Measurements from ENCODE around the gene KDM7A.

Gene KDM7A

GRCh38 chr7:140051820-140052219 is 125.0 kb downstream of the KDM7A start:
- no peaks in the 10 kb centered on the region for H3K4me1 ChIP-seq (ENCODE audit: control insufficient read depth in 1 of 2, insufficient read depth in 2 of 2, low read length in 2 of 2)
- no peaks in the 10 kb centered on the region for H3K27me3 ChIP-seq (ENCODE audit: low read depth, low read length)
- H3K9me3 ChIP-seq (ENCODE audit: control insufficient read depth in 1 of 2, low read length in 2 of 2) = no peaks in the 10 kb centered on the region
- H3K27ac ChIP-seq (ENCODE audit: low read length) = no peak overlapping the region
- H3K36me3 ChIP-seq (ENCODE audit: control insufficient read depth in 1 of 2, insufficient read depth in 2 of 2, low read length in 2 of 2) = peaks cover under 1 to 28% of the 10 kb centered on the region in 2 donors
- no peak overlapping the region for H3K4me3 ChIP-seq (ENCODE audit: low read depth in 1 of 2, low read length in 2 of 2)

- Histone ChIP-seq H3K27ac (ENCODE audit: low read length) (no peak overlapping the region), H3K4me3 (ENCODE audit: low read depth in 1 of 2, low read length in 2 of 2) (no peak overlapping the region), H3K36me3 (ENCODE audit: control insufficient read depth in 1 of 2, insufficient read depth in 2 of 2, low read length in 2 of 2) (peaks cover 7 to 32% of the 10 kb centered on the region in 2 donors), H3K27me3 (ENCODE audit: low read depth, low read length) (no peaks in the 10 kb centered on the region), H3K4me1 (ENCODE audit: control insufficient read depth in 1 of 2, insufficient read depth in 2 of 2, low read length in 2 of 2) (no peaks in the 10 kb centered on the region), H3K9me3 (ENCODE audit: control insufficient read depth in 1 of 2, low read length in 2 of 2) (no peaks in the 10 kb centered on the region)
These were observed 126.7 kb downstream of the KDM7A start for GRCh38 chr7:140050100-140050499.

- Histone ChIP-seq H3K27ac (ENCODE audit: low read length) (no peak overlapping the region), H3K4me3 (ENCODE audit: low read depth in 1 of 2, low read length in 2 of 2) (no peak overlapping the region), H3K9me3 (ENCODE audit: control insufficient read depth in 1 of 2, low read length in 2 of 2) (no peaks in the 10 kb centered on the region), H3K27me3 (ENCODE audit: low read depth, low read length) (no peaks in the 10 kb centered on the region), H3K4me1 (ENCODE audit: control insufficient read depth in 1 of 2, insufficient read depth in 2 of 2, low read length in 2 of 2) (no peaks in the 10 kb centered on the region), H3K36me3 (ENCODE audit: control insufficient read depth in 1 of 2, insufficient read depth in 2 of 2, low read length in 2 of 2) (peaks cover 7 to 28% of the 10 kb centered on the region in 2 donors)
These were observed 127.3 kb downstream of the KDM7A start for GRCh38 chr7:140049339-140050024.

- Histone ChIP-seq H3K4me3 (ENCODE audit: low read depth in 1 of 2, low read length in 2 of 2) (no peak overlapping the region), H3K27ac (ENCODE audit: low read length) (no peak overlapping the region), H3K36me3 (ENCODE audit: control insufficient read depth in 1 of 2, insufficient read depth in 2 of 2, low read length in 2 of 2) (peaks cover 7 to 23% of the 10 kb centered on the region in 2 donors), H3K4me1 (ENCODE audit: control insufficient read depth in 1 of 2, insufficient read depth in 2 of 2, low read length in 2 of 2) (no peaks in the 10 kb centered on the region), H3K9me3 (ENCODE audit: control insufficient read depth in 1 of 2, low read length in 2 of 2) (no peaks in the 10 kb centered on the region), H3K27me3 (ENCODE audit: low read depth, low read length) (no peaks in the 10 kb centered on the region)
These were observed 127.8 kb downstream of the KDM7A start for GRCh38 chr7:140048989-140049338.

- H3K27me3 ChIP-seq (ENCODE audit: low read depth, low read length) = no peaks in the 10 kb centered on the region
- H3K36me3 ChIP-seq (ENCODE audit: control insufficient read depth in 1 of 2, insufficient read depth in 2 of 2, low read length in 2 of 2) = peaks cover 7 to 21% of the 10 kb centered on the region in 2 donors
- H3K4me3 ChIP-seq (ENCODE audit: low read depth in 1 of 2, low read length in 2 of 2) = no peak overlapping the region
- H3K27ac ChIP-seq (ENCODE audit: low read length) = no peak overlapping the region
- no peaks in the 10 kb centered on the region for H3K9me3 ChIP-seq (ENCODE audit: control insufficient read depth in 1 of 2, low read length in 2 of 2)
- H3K4me1 ChIP-seq (ENCODE audit: control insufficient read depth in 1 of 2, insufficient read depth in 2 of 2, low read length in 2 of 2) = no peaks in the 10 kb centered on the region
These were observed 128.6 kb downstream of the KDM7A start for GRCh38 chr7:140048138-140048537.

- no peaks in the 10 kb centered on the region for H3K9me3 ChIP-seq (ENCODE audit: control insufficient read depth in 1 of 2, low read length in 2 of 2)
- no peaks in the 10 kb centered on the region for H3K4me1 ChIP-seq (ENCODE audit: control insufficient read depth in 1 of 2, insufficient read depth in 2 of 2, low read length in 2 of 2)
- no peak overlapping the region for H3K27ac ChIP-seq (ENCODE audit: low read length)
- peaks cover 11 to 19% of the 10 kb centered on the region in 2 donors for H3K36me3 ChIP-seq (ENCODE audit: control insufficient read depth in 1 of 2, insufficient read depth in 2 of 2, low read length in 2 of 2)
- no peaks in the 10 kb centered on the region for H3K27me3 ChIP-seq (ENCODE audit: low read depth, low read length)
- no peak overlapping the region for H3K4me3 ChIP-seq (ENCODE audit: low read depth in 1 of 2, low read length in 2 of 2)
These were observed 129.6 kb downstream of the KDM7A start for GRCh38 chr7:140047197-140047596.

GRCh38 chr7:140045697-140046096 is 131.1 kb downstream of the KDM7A start:
- Histone ChIP-seq H3K4me3 (ENCODE audit: low read depth in 1 of 2, low read length in 2 of 2) (no peak overlapping the region), H3K9me3 (ENCODE audit: control insufficient read depth in 1 of 2, low read length in 2 of 2) (no peaks in the 10 kb centered on the region), H3K27me3 (ENCODE audit: low read depth, low read length) (no peaks in the 10 kb centered on the region), H3K27ac (ENCODE audit: low read length) (no peak overlapping the region), H3K36me3 (ENCODE audit: control insufficient read depth in 1 of 2, insufficient read depth in 2 of 2, low read length in 2 of 2) (peaks cover 21 to 26% of the 10 kb centered on the region in 2 donors), H3K4me1 (ENCODE audit: control insufficient read depth in 1 of 2, insufficient read depth in 2 of 2, low read length in 2 of 2) (no peaks in the 10 kb centered on the region)

- H3K4me1 ChIP-seq (ENCODE audit: control insufficient read depth in 1 of 2, insufficient read depth in 2 of 2, low read length in 2 of 2) = no peaks in the 10 kb centered on the region
- H3K36me3 ChIP-seq (ENCODE audit: control insufficient read depth in 1 of 2, insufficient read depth in 2 of 2, low read length in 2 of 2) = peaks cover 21 to 31% of the 10 kb centered on the region in 2 donors
- H3K4me3 ChIP-seq (ENCODE audit: low read depth in 1 of 2, low read length in 2 of 2) = no peak overlapping the region
- no peaks in the 10 kb centered on the region for H3K9me3 ChIP-seq (ENCODE audit: control insufficient read depth in 1 of 2, low read length in 2 of 2)
- no peak overlapping the region for H3K27ac ChIP-seq (ENCODE audit: low read length)
- H3K27me3 ChIP-seq (ENCODE audit: low read depth, low read length) = no peaks in the 10 kb centered on the region
These were observed 132.5 kb downstream of the KDM7A start for GRCh38 chr7:140044251-140044650.

GRCh38 chr7:140042386-140042670 is 134.5 kb downstream of the KDM7A start:
- Histone ChIP-seq H3K27me3 (ENCODE audit: low read depth, low read length) (no peaks in the 10 kb centered on the region), H3K27ac (ENCODE audit: low read length) (no peak overlapping the region), H3K4me3 (ENCODE audit: low read depth in 1 of 2, low read length in 2 of 2) (no peak overlapping the region), H3K9me3 (ENCODE audit: control insufficient read depth in 1 of 2, low read length in 2 of 2) (no peaks in the 10 kb centered on the region), H3K36me3 (ENCODE audit: control insufficient read depth in 1 of 2, insufficient read depth in 2 of 2, low read length in 2 of 2) (peaks cover 31 to 38% of the 10 kb centered on the region in 2 donors), H3K4me1 (ENCODE audit: control insufficient read depth in 1 of 2, insufficient read depth in 2 of 2, low read length in 2 of 2) (no peaks in the 10 kb centered on the region)

- peaks cover 32 to 39% of the 10 kb centered on the region in 2 donors for H3K36me3 ChIP-seq (ENCODE audit: control insufficient read depth in 1 of 2, insufficient read depth in 2 of 2, low read length in 2 of 2)
These were observed 135.0 kb downstream of the KDM7A start for GRCh38 chr7:140041659-140042385.

GRCh38 chr7:140039896-140040295 is 136.9 kb downstream of the KDM7A start:
- Histone ChIP-seq H3K27ac (ENCODE audit: low read length) (no peak overlapping the region), H3K36me3 (ENCODE audit: control insufficient read depth in 1 of 2, insufficient read depth in 2 of 2, low read length in 2 of 2) (peaks cover 25 to 30% of the 10 kb centered on the region in 2 donors), H3K27me3 (ENCODE audit: low read depth, low read length) (no peaks in the 10 kb centered on the region)

More at GRCh38 chr7:140041659-140042385, 135.0 kb downstream of the KDM7A start:
- no peak overlapping the region for H3K27ac ChIP-seq (ENCODE audit: low read length)
- H3K4me3 ChIP-seq (ENCODE audit: low read depth in 1 of 2, low read length in 2 of 2) = no peak overlapping the region
- H3K4me1 ChIP-seq (ENCODE audit: control insufficient read depth in 1 of 2, insufficient read depth in 2 of 2, low read length in 2 of 2) = no peaks in the 10 kb centered on the region
- H3K27me3 ChIP-seq (ENCODE audit: low read depth, low read length) = no peaks in the 10 kb centered on the region
- H3K9me3 ChIP-seq (ENCODE audit: control insufficient read depth in 1 of 2, low read length in 2 of 2) = no peaks in the 10 kb centered on the region

More at GRCh38 chr7:140039896-140040295, 136.9 kb downstream of the KDM7A start:
- H3K4me1 ChIP-seq (ENCODE audit: control insufficient read depth in 1 of 2, insufficient read depth in 2 of 2, low read length in 2 of 2) = no peaks in the 10 kb centered on the region
- H3K4me3 ChIP-seq (ENCODE audit: low read depth in 1 of 2, low read length in 2 of 2) = no peak overlapping the region
- H3K9me3 ChIP-seq (ENCODE audit: control insufficient read depth in 1 of 2, low read length in 2 of 2) = no peaks in the 10 kb centered on the region

All from muscle layer of duodenum (tissue), 2 donors.